HepG2 (cell line): ENCODE data around the gene MID2. TPM values are rescaled to one million over a fixed set of nuclear protein-coding genes. Genes with fewer than 3 reads are reported as not detected.

Experiments used
- ATAC-seq: fragments of 200-7000 bp; cut with Tn5 transposase; 3 replicates; pipeline ENCODE4 v1.9.1; 2020; ENCODE audit warnings: mild to moderate bottlenecking, moderate library complexity
- BruUV-seq: library from RNA; stranded (reverse); fragments of 400-500 nt; replicated peaks from 2 replicates; lab custom pipeline; 2021; lab: Mats Ljungman, UMichigan
- CTCF ChIA-PET: fragments of 300-600 bp; formaldehyde crosslinking; extraction: SDS; loops from one replicate; lab custom pipeline; 2021; ENCODE audit warnings: low total read pairs, inconsistent platforms, low intra/inter-chr PET ratio; lab: Yijun Ruan, JAX
- POLR2A ChIA-PET: fragments of 350-600 bp; sonication (Branson Sonifier 250); formaldehyde crosslinking; loops from one replicate; lab custom pipeline; 2020; ENCODE audit warnings: antibody characterized with exemption, inconsistent platforms; lab: Yijun Ruan, JAX
- DNase-seq: peaks from one replicate; pipeline ENCODE4 v3.0.0-alpha.2; 2015; ENCODE audit warnings: low spot score
- FAIRE-seq: peaks from 3 replicates; lab custom pipeline; 2011; peaks lifted over from hg19 to GRCh38; lab: Jason Lieb, UNC
- H2AFZ ChIP-seq: one replicate; pipeline ENCODE4 v1.6.1; 2011; ENCODE audit warnings: low read length, inconsistent platforms
- H3K27ac ChIP-seq: fragments of 300-600 bp; 3 replicates; pipeline ENCODE4 v1.8.0; 2011; ENCODE audit warnings: mixed run types, mild to moderate bottlenecking, mixed read lengths, low read length, inconsistent platforms; ENCODE audit not compliant: insufficient read depth; ENCODE audit errors: extremely low read length
- H3K27me3 ChIP-seq, 2 experiments: fragments of 200-600 bp in 1 of 2; 2 replicates in 1 of 2; 3 replicates in 1 of 2; pipeline versions ENCODE4 v1.6.0 to v1.8.0; 2011; ENCODE audit warnings: low read length in 2 of 2, mild to moderate bottlenecking in 2 of 2, moderate library complexity in 2 of 2, inconsistent platforms in 1 of 2; ENCODE audit not compliant: insufficient read depth in 2 of 2, control insufficient read depth in 1 of 2
- H3K36me3 ChIP-seq, 2 experiments: fragments of 200-600 bp in 1 of 2; replicated peaks in 1 of 2; 2 replicates in 1 of 2; 3 replicates in 1 of 2; pipeline versions ENCODE4 v1.5.1 to v1.8.0; 2011; ENCODE audit warnings: low read length in 2 of 2, inconsistent platforms in 1 of 2; ENCODE audit not compliant: insufficient read depth in 2 of 2, control insufficient read depth in 1 of 2
- H3K4me1 ChIP-seq: 2 replicates; pipeline ENCODE4 v1.5.1; 2012; ENCODE audit warnings: low read length, inconsistent platforms; ENCODE audit not compliant: insufficient read depth
- H3K4me2 ChIP-seq: 2 replicates; pipeline ENCODE4 v1.6.0; 2011; ENCODE audit warnings: low read depth, low read length, inconsistent platforms
- H3K4me3 ChIP-seq, 3 experiments: fragments of 200-600 bp in 1 of 3; sonication (generic), shearing (Covaris generic) in 1 of 3; replicated peaks in 1 of 3; 2 replicates each; pipeline ENCODE4 v1.5.1; 2011 to 2016; ENCODE audit warnings: low read length in 3 of 3, inconsistent platforms in 2 of 3, low read depth in 2 of 3, mild to moderate bottlenecking in 2 of 3, control low read depth in 1 of 3, mixed read lengths in 1 of 3; ENCODE audit not compliant: insufficient read depth in 1 of 3
- H3K79me2 ChIP-seq: one replicate; pipeline ENCODE4 v1.6.1; 2011; ENCODE audit warnings: low read length, inconsistent platforms; ENCODE audit not compliant: insufficient read depth
- H3K9ac ChIP-seq: 2 replicates; pipeline ENCODE4 v1.6.0; 2011; ENCODE audit warnings: mild to moderate bottlenecking, low read depth, low read length, inconsistent platforms; ENCODE audit not compliant: insufficient read depth
- H3K9me3 ChIP-seq: 2 replicates; pipeline ENCODE4 v1.5.1; 2012; ENCODE audit warnings: mild to moderate bottlenecking, low read length
- H4K20me1 ChIP-seq: 2 replicates; pipeline ENCODE4 v1.6.0; 2011; ENCODE audit warnings: inconsistent platforms, mild to moderate bottlenecking, low read length, moderate library complexity; ENCODE audit not compliant: insufficient read depth
- DZIP1 ChIP-seq: sonication (generic); formaldehyde crosslinking; IDR thresholded peaks from 2 replicates; pipeline ENCODE4 v1.5.0; 2020; ENCODE audit warnings: mild to moderate bottlenecking, missing genetic modification reagents
- ETS1 ChIP-seq: sonication (generic); formaldehyde crosslinking; IDR thresholded peaks from 2 replicates; pipeline ENCODE4 v1.4.0; 2020; ENCODE audit warnings: missing genetic modification reagents
- HNRNPH1 ChIP-seq: fragments of 200-400 bp; formaldehyde crosslinking; optimal IDR thresholded peaks from 2 replicates; pipeline ENCODE3; 2017; ENCODE audit warnings: mild to moderate bottlenecking, low read depth, low read length
- MAFF ChIP-seq: IDR thresholded peaks from 2 replicates; pipeline ENCODE4 v1.6.1; 2011; ENCODE audit warnings: low read depth, low read length, improper control_type of control experiment
- MAFK ChIP-seq, 2 experiments: IDR thresholded peaks in 1 of 2; conservative IDR thresholded peaks in 1 of 2; 2 replicates each; pipeline ENCODE4 v1.6.1; 2011; ENCODE audit warnings: improper control_type of control experiment in 2 of 2, low read length in 2 of 2
- NR3C1 ChIP-seq: sonication (generic); formaldehyde crosslinking; IDR thresholded peaks from 2 replicates; pipeline ENCODE4 v1.4.0; 2020; ENCODE audit warnings: missing genetic modification reagents
- ONECUT2 ChIP-seq: sonication (generic); formaldehyde crosslinking; IDR thresholded peaks from 2 replicates; pipeline ENCODE4 v1.4.0; 2020; ENCODE audit warnings: missing genetic modification reagents
- RARG ChIP-seq: sonication (generic); formaldehyde crosslinking; IDR thresholded peaks from 2 replicates; pipeline ENCODE4 v1.4.0; 2020; ENCODE audit warnings: low read depth, mild to moderate bottlenecking, missing genetic modification reagents
- SKI ChIP-seq: fragments of 450-650 bp; IDR thresholded peaks from one replicate; pipeline ENCODE4 v1.6.1; 2018; ENCODE audit warnings: mild to moderate bottlenecking; ENCODE audit not compliant: partially characterized antibody
- SMC3 ChIP-seq: IDR thresholded peaks from 2 replicates; pipeline ENCODE4 v1.6.1; 2011; ENCODE audit warnings: low read length, improper control_type of control experiment
- ZMYM3 ChIP-seq: sonication (generic); formaldehyde crosslinking; IDR thresholded peaks from 2 replicates; pipeline ENCODE4 v1.5.1; 2020; ENCODE audit warnings: mild to moderate bottlenecking, missing genetic modification reagents
- ZNF33B ChIP-seq: sonication (generic); formaldehyde crosslinking; IDR thresholded peaks from 2 replicates; pipeline ENCODE4 v1.5.1; 2020; ENCODE audit warnings: mild to moderate bottlenecking, missing genetic modification reagents
- ZNF577 ChIP-seq: sonication (generic); formaldehyde crosslinking; IDR thresholded peaks from 2 replicates; pipeline ENCODE4 v1.4.0; 2020; ENCODE audit warnings: mild to moderate bottlenecking, low read depth, missing genetic modification reagents, borderline replicate concordance
- ZSCAN30 ChIP-seq: sonication (generic); formaldehyde crosslinking; IDR thresholded peaks from 2 replicates; pipeline ENCODE4 v1.5.0; 2020; ENCODE audit warnings: mild to moderate bottlenecking, missing genetic modification reagents
- WGBS: methylation state at CpG from one replicate; pipeline ENCODE4 v1.1.6; 2017; ENCODE audit warnings: low lambda C conversion rate; 5-methylcytosine and 5-hydroxymethylcytosine counted together
- in situ Hi-C: cut with HindIII; loops from 2 replicates; pipeline ENCODE4 v1.10.0; 2017; ENCODE audit warnings: low pct_unique_long_range_greater_than_20kb; ENCODE audit not compliant: extremely low pct_ligation_motif_present
- intact Hi-C: fragments of 100-400 bp; cut with micrococcal nuclease; formaldehyde crosslinking; loops from one replicate; pipeline ENCODE4 v1.10.0; 2022; ENCODE audit not compliant: unreplicated experiment
- polyA plus RNA-seq, 8 experiments: library from polyadenylated mRNA; depleted of rRNA in 3 of 8; stranded (reverse) in 7 of 8; unstranded in 1 of 8; fragments of >200 nt; fragmentation: Illumina TruSeq in 4 of 8; extraction: Trizol in 4 of 8; gene quantifications; 2 replicates each; pipeline versions ENCODE4 v1.2.1 to v1.2.3, GENCODE V29; 2011 to 2016; ENCODE audit warnings: low read depth in 4 of 8, missing spikeins in 1 of 8, mixed read lengths in 1 of 8; ENCODE audit not compliant: insufficient read depth in 1 of 8
- total RNA-seq, 5 experiments: library from RNA; depleted of rRNA; stranded (reverse); fragments of >200 nt; fragmentation: Illumina TruSeq; extraction: Trizol; gene quantifications; 2 replicates each; pipeline ENCODE4 v1.2.3, GENCODE V29; 2016; ENCODE audit warnings: low read depth in 1 of 5

MID2 gene
- total and polyA plus RNA-seq, 2 of the 13 experiments (the other 11 are each of a cell fraction or from before 2014, with no cell fraction given), result 0.05 to 0.09 TPM

- no peak for TF ChIP-seq ETS1 (CRISPR knock-in tag)
These were observed 2.2 kb downstream of the MID2 start (continued) for GRCh38 chrX:107827852-107828251.

- BruUV-seq, result no TSS peak
- no peaks in the 10 kb centered on the region for H3K4me1 ChIP-seq
- H3K27ac ChIP-seq, result no peak overlapping the region
- H3K79me2 ChIP-seq, result no peaks in the 10 kb centered on the region
- H4K20me1 ChIP-seq, result no peaks in the 10 kb centered on the region
- H3K9me3 ChIP-seq, result no peaks in the 10 kb centered on the region
- in situ Hi-C loops, result no loop called here
- TF ChIP-seq MAFK (conservative IDR thresholded peaks at IDR 0.05 in 1 of 2, IDR thresholded peaks at IDR 0.05 in 1 of 2; ENCODE audit: low read length in 2 of 2) (peak; percentile 85 to 94), NR3C1 (no peak), MAFF (peak; percentile 91)
- H3K27me3 ChIP-seq, result peaks cover 1 to 10% of the 10 kb centered on the region in 2 experiments; a peak in 3 of 5 replicates
- no peak for DNase-seq
- no peak for FAIRE-seq
- intact Hi-C loops, result no loop called here
- ChIA-PET CTCF (no interaction called here), POLR2A (no interaction called here)
- no peak overlapping the region for H2AFZ ChIP-seq
- H3K4me3 ChIP-seq, result no peak overlapping the region
- no peak overlapping the region for H3K4me2 ChIP-seq
- no peaks in the 10 kb centered on the region for H3K36me3 ChIP-seq
- ATAC-seq, result no peak
- no peak overlapping the region for H3K9ac ChIP-seq
- 0% methylated on average over 1 of the region's 1 CpG for WGBS
These were observed 4.2 kb downstream of the MID2 start for GRCh38 chrX:107829878-107830277.

GRCh38 chrX:107831071-107831730 is 5.5 kb downstream of the MID2 start:
- Histone ChIP-seq H3K4me2 (no peak overlapping the region), H3K27me3 (peaks cover 0 to 5% of the 10 kb centered on the region in 2 experiments; a peak in 3 of 5 replicates)
- no peak for FAIRE-seq
- in situ Hi-C loops, result no loop called here
- TF ChIP-seq ONECUT2 (CRISPR knock-in tag), result no peak
- TF ChIP-seq ZNF577 (CRISPR knock-in tag), result no peak
- no peak for TF ChIP-seq ZNF33B (CRISPR knock-in tag)
- TF ChIP-seq SMC3, result no peak
- TF ChIP-seq ZSCAN30 (CRISPR knock-in tag), result no peak
- TF ChIP-seq SKI, result no peak
- TF ChIP-seq HNRNPH1, result no peak
- no peak for TF ChIP-seq DZIP1 (CRISPR knock-in tag)
- no peak for TF ChIP-seq ZMYM3 (CRISPR knock-in tag)
- TF ChIP-seq RARG (CRISPR knock-in tag), result no peak
- TF ChIP-seq, all 625 proteins: peak for 0
- intact Hi-C loops, result no loop called here
- no peak for ATAC-seq
- Histone ChIP-seq H3K9ac (no peak overlapping the region), H3K79me2 (no peaks in the 10 kb centered on the region), H3K27ac (no peak overlapping the region), H3K36me3 (no peaks in the 10 kb centered on the region), H4K20me1 (no peaks in the 10 kb centered on the region), H3K4me3 (no peak overlapping the region), H2AFZ (no peak overlapping the region), H3K4me1 (no peaks in the 10 kb centered on the region), H3K9me3 (no peaks in the 10 kb centered on the region)
- 0% methylated on average over 1 of the region's 7 CpGs for WGBS
- POLR2A ChIA-PET, result no interaction called here
- BruUV-seq, result no TSS peak
- CTCF ChIA-PET, result no interaction called here
- no peak for DNase-seq
